Omental fat pad (tissue), 4 donors: ENCODE data around the gene ATG16L1. TPM values are rescaled to one million over a fixed set of nuclear protein-coding genes. Genes with fewer than 3 reads are reported as not detected.

ENCODE experiments used
- ATAC-seq: fragments of 150-250 bp; one replicate; pipeline ENCODE4 v1.9.1; 2016; ENCODE audit warnings: mild to moderate bottlenecking, moderate library complexity; ENCODE audit not compliant: low FRiP score
- DNase-seq: peaks from one replicate; pipeline ENCODE4 v3.0.0-alpha.2; 2019; ENCODE audit warnings: low spot score
- total RNA-seq, 4 donors: library from RNA; depleted of rRNA; stranded (reverse); fragments of >200 nt; gene quantifications; one replicate each; pipeline ENCODE4 v1.1.0, GENCODE V29; 2016
- TF ChIP-seq, protein P1 (sequence below), 3 donors: fragments of 450-650 bp; IDR thresholded peaks; one replicate each; pipeline ENCODE4 v1.5.1; 2016 to 2017; ENCODE audit warnings: antibody characterized with exemption in 3 of 3, mild to moderate bottlenecking in 3 of 3, moderate library complexity in 2 of 3

Gene ATG16L1
- total RNA-seq, 4 donors from 2014 or later = 20.6 to 55.2 (median 27.6) TPM

DNA sequence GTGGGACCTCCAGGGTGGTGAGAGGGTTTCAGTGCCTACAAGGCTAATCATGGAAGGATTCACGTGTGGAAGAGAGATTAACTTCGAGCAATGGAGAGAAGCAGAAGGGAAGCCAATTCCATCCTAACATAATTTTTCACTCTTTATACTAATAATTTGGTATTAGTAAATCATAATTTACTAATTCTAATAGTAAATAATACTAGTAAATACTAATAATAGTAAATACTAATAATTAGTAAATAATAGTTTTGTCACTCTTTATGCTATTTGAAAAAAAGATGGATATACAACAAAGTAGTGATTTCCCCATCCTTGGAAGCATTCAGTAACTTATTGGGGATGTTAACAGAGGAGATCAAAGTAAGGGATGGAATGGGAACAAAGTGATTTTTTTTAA lies 49.8 kb downstream of the ATG16L1 start:
- TF ChIP-seq, protein P1, sequence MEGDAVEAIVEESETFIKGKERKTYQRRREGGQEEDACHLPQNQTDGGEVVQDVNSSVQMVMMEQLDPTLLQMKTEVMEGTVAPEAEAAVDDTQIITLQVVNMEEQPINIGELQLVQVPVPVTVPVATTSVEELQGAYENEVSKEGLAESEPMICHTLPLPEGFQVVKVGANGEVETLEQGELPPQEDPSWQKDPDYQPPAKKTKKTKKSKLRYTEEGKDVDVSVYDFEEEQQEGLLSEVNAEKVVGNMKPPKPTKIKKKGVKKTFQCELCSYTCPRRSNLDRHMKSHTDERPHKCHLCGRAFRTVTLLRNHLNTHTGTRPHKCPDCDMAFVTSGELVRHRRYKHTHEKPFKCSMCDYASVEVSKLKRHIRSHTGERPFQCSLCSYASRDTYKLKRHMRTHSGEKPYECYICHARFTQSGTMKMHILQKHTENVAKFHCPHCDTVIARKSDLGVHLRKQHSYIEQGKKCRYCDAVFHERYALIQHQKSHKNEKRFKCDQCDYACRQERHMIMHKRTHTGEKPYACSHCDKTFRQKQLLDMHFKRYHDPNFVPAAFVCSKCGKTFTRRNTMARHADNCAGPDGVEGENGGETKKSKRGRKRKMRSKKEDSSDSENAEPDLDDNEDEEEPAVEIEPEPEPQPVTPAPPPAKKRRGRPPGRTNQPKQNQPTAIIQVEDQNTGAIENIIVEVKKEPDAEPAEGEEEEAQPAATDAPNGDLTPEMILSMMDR (IDR thresholded peaks at IDR 0.05) = no peak
- no peak for DNase-seq
- ATAC-seq = no peak

DNA sequence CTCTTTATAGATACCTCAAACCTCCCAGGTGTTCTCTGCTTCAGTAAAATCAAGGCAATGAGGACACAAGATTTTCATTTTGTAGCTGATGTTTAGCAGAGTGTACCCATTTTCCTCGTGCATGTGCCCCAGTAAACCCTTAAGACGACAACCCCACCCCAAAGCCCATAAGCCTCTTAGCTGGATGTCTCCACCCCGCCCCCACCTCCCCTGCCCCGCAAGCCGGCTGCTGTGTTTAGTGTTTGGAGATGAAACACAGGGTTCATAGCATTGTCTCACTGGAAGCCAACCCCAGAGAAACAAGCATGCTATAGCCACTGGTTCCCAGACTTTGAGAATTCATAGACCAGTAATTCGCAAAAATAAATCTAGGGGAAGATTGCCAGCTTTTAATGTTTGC lies 50.3 kb downstream of the ATG16L1 start:
- no peak for ATAC-seq

DNA sequence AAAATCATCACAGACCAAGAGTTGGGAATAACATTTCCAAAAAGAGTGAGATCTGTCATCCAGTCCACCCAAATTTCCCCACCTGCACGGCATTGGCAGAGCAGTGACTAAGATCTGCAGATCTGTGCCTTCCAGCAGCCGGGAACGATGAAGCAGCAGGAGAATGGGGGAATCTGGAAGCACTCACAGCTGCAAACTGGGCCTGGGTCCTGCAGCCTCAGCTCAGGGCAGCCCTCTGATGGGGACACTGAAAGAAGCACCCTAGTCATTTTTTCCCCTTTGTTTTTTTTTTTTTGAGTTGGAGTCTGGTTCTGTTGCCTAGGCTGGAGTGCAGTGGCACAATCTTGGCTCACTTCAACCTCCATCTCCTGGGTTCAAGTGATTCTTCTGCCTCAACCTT lies 51.8 kb downstream of the ATG16L1 start:
- ATAC-seq (no peak), DNase-seq (no peak)
- TF ChIP-seq, protein P1 (IDR thresholded peaks at IDR 0.05) = no peak

More for the DNA sequence above, 50.3 kb downstream of the ATG16L1 start:
- no peak for DNase-seq
- TF ChIP-seq, protein P1 (IDR thresholded peaks at IDR 0.05) = no peak

DNA sequence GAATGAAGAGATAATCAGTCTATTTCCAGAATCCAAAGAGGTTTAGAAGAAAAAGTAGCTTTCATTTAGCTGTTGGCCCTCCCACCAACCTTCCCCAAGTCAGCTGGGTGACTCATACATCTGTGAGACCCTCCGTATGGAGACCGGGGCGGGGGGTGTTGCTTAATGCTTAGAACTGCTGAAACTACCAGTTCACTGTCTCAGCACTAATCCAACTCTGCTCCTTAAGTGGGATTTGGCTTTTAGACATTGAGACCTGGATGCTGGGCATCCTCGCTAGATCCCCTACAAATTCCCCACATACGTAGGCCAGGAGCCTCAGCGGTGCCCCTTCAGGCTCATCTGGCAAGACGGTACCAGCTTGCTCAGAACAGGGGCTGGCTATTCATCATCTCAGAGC lies 56.1 kb downstream of the ATG16L1 start, which contains the start of gene SAG:
Gene SAG (plus strand): TSS at position 252 of the 400 bp plus-strand sequence. CDS start 1,374 bp downstream, outside the sequence.
- TF ChIP-seq, protein P1 (IDR thresholded peaks at IDR 0.05) = no peak
- no peak for DNase-seq
- no peak for ATAC-seq

DNA sequence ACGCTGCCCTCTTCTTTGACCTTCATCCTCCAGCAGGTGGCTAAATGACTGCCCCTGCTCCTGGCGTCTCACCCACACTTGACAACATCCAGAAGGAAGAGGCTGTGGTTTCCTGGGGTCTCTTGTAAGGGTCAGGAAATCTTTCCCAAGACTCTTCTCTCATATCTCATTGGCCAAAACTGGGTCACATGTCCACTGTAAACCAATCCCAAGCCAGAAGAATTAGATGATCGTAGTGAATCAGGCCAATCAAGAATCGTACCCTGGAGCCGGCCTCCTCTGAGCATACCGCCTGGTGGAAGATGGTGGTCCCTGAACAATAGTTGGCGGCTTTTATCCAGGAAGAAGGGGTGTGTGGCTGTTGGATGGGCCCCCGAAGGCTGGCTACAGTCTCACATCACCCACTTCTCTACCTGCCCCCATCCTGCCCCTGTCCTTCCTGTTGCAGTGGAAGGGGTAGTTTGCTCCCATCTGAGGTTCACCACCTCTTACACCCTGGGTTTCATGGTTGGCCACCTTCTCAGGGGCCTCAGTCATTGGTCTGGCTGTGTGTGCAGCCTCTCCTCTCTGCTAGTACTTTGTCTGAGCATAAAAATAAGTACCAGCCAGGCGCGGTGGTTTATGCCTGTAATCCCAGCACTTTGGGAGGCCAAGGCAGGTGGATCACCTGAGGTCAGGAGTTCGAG lies 59.9 kb downstream of the ATG16L1 start:
- no peak for ATAC-seq
- TF ChIP-seq, protein P1 (IDR thresholded peaks at IDR 0.05) = no peak
- DNase-seq = no peak

DNA sequence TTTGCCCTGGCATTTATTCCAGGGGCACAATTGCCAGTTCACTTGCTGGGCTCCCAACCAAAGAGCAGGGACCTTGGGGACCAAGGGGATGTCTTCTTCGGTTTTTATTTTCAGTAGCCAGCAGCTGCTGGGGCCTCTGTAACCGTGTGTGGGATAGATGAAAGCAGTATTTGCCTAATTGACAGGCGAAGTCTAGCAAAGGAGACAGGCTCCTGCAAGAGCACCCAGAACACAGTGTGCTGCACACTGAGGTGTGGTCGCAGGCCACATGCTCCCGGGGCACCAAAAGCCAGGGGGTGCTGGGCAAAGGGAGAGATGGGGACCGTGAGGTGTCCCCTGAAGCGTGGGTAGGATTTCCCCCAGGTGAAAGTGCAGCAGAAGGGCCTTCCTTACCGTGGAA lies 61.4 kb downstream of the ATG16L1 start:
- ATAC-seq = no peak
- no peak for DNase-seq
- TF ChIP-seq, protein P1 (IDR thresholded peaks at IDR 0.05) = no peak
